Gastroesophageal sphincter (tissue), 4 donors: ENCODE data around the gene KCNJ12. TPM values are rescaled to one million over a fixed set of nuclear protein-coding genes. Genes with fewer than 3 reads are reported as not detected.
"Not testable (repeated sequence)": the region's sequence is repeated elsewhere in the genome, so short reads cannot be mapped to it uniquely, and the experiment has no call there.

Experiments used
- ATAC-seq: fragments of 150-250 bp; one replicate; pipeline ENCODE4 v1.9.1; 2016; ENCODE audit warnings: mild to moderate bottlenecking, moderate library complexity
- H3K27ac ChIP-seq, 4 donors: fragments of 200-600 bp; sonication (generic) in 3 of 4; 1 replicate in 3 of 4; 2 replicates in 1 of 4; pipeline ENCODE4 v1.5.1; 2016 to 2019
- H3K27me3 ChIP-seq: fragments of 200-600 bp; sonication (generic); one replicate; pipeline ENCODE4 v1.5.1; 2019
- H3K36me3 ChIP-seq, 2 donors: fragments of 200-600 bp; sonication (generic); one replicate each; pipeline ENCODE4 v1.5.1; 2019; ENCODE audit warnings: control low read depth in 1 of 2
- H3K4me1 ChIP-seq, 3 donors: fragments of 200-600 bp; sonication (generic); 1 replicate in 2 of 3; 2 replicates in 1 of 3; pipeline ENCODE4 v1.5.1; 2016 to 2019; ENCODE audit warnings: control low read depth in 2 of 3
- H3K4me3 ChIP-seq, 2 donors: fragments of 200-600 bp; sonication (generic); one replicate each; pipeline ENCODE4 v1.5.1; 2019; ENCODE audit warnings: mild to moderate bottlenecking in 1 of 2, moderate library complexity in 1 of 2
- H3K9me3 ChIP-seq, 3 donors: fragments of 200-600 bp; sonication (generic); one replicate each; pipeline ENCODE4 v1.5.1; 2017 to 2019; ENCODE audit warnings: control low read depth in 2 of 3
- EP300 ChIP-seq: sonication (generic); formaldehyde crosslinking; IDR thresholded peaks from one replicate; pipeline ENCODE4 v1.6.1; 2017; ENCODE audit warnings: antibody characterized with exemption, mild to moderate bottlenecking
- POLR2A ChIP-seq, 2 donors: fragments of 450-650 bp; IDR thresholded peaks; one replicate each; pipeline ENCODE4 v1.6.1; 2017; ENCODE audit warnings: antibody characterized with exemption in 2 of 2, mild to moderate bottlenecking in 2 of 2, moderate library complexity in 1 of 2
- POLR2AphosphoS5 ChIP-seq: sonication (generic); formaldehyde crosslinking; IDR thresholded peaks from one replicate; pipeline ENCODE4 v1.6.1; 2017; ENCODE audit warnings: antibody characterized with exemption
- WGBS, 2 donors: methylation state at CpG; one replicate each; pipeline ENCODE4 v1.1.5; 2018; ENCODE audit warnings: low coverage in 1 of 2; 5-methylcytosine and 5-hydroxymethylcytosine counted together
- total RNA-seq, 4 donors: library from RNA; depleted of rRNA; stranded (reverse); fragments of >200 nt; gene quantifications; one replicate each; pipeline ENCODE4 v1.1.0, GENCODE V29; 2016
- TF ChIP-seq, protein P1 (sequence below), 4 experiments: fragments of 200-600 bp in 2 of 4; fragments of 450-650 bp in 2 of 4; sonication (generic) in 1 of 4; IDR thresholded peaks; one replicate each; pipeline ENCODE4 v1.5.1; 2017 to 2019; ENCODE audit warnings: antibody characterized with exemption in 4 of 4, mild to moderate bottlenecking in 2 of 4, moderate library complexity in 2 of 4

The KCNJ12 gene
- total RNA-seq, 4 donors from 2014 or later = 0.78 to 3.1 (median 1.9) TPM

DNA sequence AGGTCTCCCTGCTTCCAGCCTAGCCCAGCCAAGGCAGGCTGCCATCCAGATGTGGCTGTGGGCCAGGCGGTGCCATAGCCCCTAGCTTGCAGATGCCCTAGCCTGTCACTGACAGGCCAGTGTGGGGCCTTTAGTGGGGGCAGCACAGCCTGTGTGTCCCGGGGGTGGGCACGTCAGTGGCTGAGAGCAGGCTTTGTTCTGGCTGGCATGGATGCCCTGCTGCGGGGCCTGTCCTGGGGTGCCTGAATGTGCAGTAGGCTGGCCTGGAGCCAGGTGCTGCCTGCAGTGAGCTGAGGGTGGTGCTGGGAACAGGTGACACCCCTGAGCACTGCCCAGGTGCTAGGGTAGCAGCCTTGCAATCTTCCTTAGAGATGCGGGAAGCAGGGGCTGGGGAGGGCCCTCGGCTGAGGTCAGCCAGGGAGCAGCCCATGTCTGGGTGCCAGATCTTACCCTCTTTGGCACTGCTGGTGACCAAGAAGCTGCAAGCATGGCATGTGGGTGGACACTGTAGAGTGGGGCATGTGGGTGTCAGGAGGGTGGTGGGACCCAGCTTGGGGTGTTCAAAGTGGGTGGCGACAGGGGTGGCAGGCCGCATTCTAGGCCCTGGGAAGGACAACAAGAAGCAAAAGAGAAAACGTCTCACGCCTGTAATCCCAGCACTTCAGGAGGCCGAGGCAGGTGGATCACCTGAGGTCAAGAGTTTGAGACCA is 37.6 kb downstream of the KCNJ12 start:
- H3K9me3 ChIP-seq, H3K27me3 ChIP-seq, H3K36me3 ChIP-seq, ATAC-seq, H3K4me1 ChIP-seq, H3K4me3 ChIP-seq, H3K27ac ChIP-seq: not testable (repeated sequence)
- 100% methylated on average over 1 of the region's 11 CpGs; no CpG with 5 or more reads in 1 of the 2 donors for WGBS, 2 donors

DNA sequence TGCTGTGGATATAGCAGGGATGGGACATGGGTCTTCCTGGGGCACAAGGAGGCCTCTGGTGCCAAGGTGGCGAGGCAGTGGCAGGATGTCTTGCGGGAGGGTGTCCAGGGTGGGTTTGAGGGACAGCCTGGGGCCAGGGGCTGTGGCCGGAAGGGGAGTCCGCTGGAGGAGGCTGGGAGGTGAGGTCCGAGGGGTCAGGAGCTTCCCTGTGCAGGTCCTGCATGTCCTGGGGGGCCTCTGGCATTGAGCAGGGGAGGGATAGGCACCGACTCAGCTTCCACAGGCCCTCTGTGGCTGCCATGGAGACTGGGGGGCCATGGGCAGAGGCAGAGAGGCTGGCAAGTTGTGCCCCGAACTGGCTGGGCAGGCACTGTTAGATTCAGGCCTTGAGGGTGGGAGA is 38.5 kb downstream of the KCNJ12 start:
- H3K4me1 ChIP-seq, H3K27me3 ChIP-seq, H3K27ac ChIP-seq, ATAC-seq, H3K9me3 ChIP-seq, H3K4me3 ChIP-seq, H3K36me3 ChIP-seq: not testable (repeated sequence)
- 78% methylated on average over 5 of the region's 7 CpGs; no CpG with 5 or more reads in 1 of the 2 donors for WGBS, 2 donors

DNA sequence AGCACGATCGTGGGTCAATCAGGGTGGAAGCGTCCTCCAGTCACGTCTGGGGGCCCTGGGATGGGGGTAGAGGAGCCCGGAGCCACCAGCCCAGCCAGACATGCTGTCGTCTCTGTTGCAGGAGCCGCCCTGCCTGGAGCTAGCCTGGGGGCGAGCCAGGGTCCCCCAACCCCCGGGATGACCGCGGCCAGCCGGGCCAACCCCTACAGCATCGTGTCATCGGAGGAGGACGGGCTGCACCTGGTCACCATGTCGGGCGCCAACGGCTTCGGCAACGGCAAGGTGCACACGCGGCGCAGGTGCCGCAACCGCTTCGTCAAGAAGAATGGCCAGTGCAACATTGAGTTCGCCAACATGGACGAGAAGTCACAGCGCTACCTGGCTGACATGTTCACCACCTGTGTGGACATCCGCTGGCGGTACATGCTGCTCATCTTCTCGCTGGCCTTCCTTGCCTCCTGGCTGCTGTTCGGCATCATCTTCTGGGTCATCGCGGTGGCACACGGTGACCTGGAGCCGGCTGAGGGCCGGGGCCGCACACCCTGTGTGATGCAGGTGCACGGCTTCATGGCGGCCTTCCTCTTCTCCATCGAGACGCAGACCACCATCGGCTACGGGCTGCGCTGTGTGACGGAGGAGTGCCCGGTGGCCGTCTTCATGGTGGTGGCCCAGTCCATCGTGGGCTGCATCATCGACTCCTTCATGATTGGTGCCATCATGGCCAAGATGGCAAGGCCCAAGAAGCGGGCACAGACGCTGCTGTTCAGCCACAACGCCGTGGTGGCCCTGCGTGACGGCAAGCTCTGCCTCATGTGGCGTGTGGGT is 39.2 kb downstream of the KCNJ12 start:
- H3K4me3 ChIP-seq, ATAC-seq, H3K27me3 ChIP-seq, H3K9me3 ChIP-seq, H3K4me1 ChIP-seq, H3K36me3 ChIP-seq, H3K27ac ChIP-seq: not testable (repeated sequence)
- WGBS, 2 donors = 80 to 93% methylated on average over 1 to 14 of the region's 58 CpGs

DNA sequence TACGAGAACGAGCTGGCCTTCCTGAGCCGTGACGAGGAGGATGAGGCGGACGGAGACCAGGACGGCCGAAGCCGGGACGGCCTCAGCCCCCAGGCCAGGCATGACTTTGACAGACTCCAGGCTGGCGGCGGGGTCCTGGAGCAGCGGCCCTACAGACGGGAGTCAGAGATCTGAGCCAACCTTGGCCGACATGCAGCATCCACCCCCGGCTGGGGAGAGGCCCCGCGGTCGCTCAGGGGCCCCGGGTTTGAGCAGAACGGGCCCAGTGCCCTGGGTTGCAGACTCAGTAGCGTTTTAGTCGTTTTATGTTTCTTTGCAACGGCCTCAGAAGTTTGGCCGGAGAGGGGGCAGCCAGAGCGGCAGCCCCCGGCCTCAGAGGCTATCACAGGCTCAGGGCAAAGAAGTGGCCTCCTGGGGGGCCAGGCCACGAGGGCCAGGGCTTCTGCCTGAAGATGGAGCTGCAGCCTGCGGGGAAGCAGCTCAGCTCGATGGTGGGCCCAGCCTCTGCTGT is 40.4 kb downstream of the KCNJ12 start:
- not testable (repeated sequence) for ATAC-seq, H3K36me3 ChIP-seq, H3K4me1 ChIP-seq, H3K27ac ChIP-seq, H3K4me3 ChIP-seq, H3K9me3 ChIP-seq, H3K27me3 ChIP-seq
- WGBS, 2 donors = 40 to 65% methylated on average over 2 to 4 of the region's 30 CpGs

DNA sequence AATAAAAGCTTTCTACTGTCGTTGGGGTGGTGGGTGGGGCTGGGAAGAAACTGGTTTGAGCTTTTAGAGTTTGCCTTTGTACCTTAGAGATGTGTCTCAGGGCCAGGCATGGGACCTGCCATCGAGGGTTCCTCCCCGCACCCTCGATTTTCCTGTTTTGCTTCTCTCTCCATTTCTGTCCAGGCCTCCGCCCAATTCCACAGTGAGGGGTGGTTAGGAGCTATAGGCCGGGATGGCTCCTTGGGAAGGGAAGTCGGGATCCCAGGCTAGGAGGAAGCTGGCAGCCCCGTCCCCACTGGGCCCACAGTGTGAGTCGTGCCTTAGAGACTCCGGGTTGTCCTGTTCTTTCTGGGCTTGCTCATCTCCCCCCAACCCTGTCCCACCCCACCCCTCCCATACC is 41.2 kb downstream of the KCNJ12 start:
- not testable (repeated sequence) for H3K36me3 ChIP-seq, ATAC-seq, H3K4me3 ChIP-seq, H3K4me1 ChIP-seq, H3K27ac ChIP-seq, H3K27me3 ChIP-seq, H3K9me3 ChIP-seq
- WGBS, 2 donors = 77 to 80% methylated on average over 1 to 4 of the region's 10 CpGs

DNA sequence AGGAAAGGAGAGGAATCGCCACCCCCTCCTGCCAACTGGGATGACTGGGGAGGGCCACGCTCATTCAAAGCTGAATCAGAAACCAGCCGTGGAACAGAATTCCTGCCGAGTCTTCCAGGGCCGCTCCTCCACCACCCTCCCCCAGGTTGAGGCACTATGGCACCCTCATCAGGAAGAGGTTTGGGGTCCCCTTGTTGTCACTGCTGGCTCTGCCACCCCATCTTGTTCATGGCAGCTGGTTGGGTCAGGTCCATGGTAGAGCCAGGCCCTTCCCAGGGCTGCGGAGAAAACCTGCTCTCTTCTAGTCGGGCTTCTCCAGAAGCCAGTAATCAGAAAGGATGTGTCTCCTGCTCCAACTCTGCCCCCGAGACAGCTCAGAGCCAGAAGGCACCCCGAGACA is 41.8 kb downstream of the KCNJ12 start:
- ATAC-seq = no peak
- H3K36me3 ChIP-seq = no peaks in the 10 kb centered on the region
- no peaks in the 10 kb centered on the region for H3K4me1 ChIP-seq
- H3K27me3 ChIP-seq = no peaks in the 10 kb centered on the region
- no peak overlapping the region for H3K27ac ChIP-seq
- TF ChIP-seq POLR2A (IDR thresholded peaks at IDR 0.05) = no peak
- no peak for TF ChIP-seq POLR2AphosphoS5
- no peak for TF ChIP-seq EP300
- TF ChIP-seq, protein P1, sequence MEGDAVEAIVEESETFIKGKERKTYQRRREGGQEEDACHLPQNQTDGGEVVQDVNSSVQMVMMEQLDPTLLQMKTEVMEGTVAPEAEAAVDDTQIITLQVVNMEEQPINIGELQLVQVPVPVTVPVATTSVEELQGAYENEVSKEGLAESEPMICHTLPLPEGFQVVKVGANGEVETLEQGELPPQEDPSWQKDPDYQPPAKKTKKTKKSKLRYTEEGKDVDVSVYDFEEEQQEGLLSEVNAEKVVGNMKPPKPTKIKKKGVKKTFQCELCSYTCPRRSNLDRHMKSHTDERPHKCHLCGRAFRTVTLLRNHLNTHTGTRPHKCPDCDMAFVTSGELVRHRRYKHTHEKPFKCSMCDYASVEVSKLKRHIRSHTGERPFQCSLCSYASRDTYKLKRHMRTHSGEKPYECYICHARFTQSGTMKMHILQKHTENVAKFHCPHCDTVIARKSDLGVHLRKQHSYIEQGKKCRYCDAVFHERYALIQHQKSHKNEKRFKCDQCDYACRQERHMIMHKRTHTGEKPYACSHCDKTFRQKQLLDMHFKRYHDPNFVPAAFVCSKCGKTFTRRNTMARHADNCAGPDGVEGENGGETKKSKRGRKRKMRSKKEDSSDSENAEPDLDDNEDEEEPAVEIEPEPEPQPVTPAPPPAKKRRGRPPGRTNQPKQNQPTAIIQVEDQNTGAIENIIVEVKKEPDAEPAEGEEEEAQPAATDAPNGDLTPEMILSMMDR (IDR thresholded peaks at IDR 0.05) = no peak
- H3K9me3 ChIP-seq = no peaks in the 10 kb centered on the region
- no peak overlapping the region for H3K4me3 ChIP-seq
- WGBS, 2 donors = no CpG with 5 or more reads among the region's 9 CpGs

DNA sequence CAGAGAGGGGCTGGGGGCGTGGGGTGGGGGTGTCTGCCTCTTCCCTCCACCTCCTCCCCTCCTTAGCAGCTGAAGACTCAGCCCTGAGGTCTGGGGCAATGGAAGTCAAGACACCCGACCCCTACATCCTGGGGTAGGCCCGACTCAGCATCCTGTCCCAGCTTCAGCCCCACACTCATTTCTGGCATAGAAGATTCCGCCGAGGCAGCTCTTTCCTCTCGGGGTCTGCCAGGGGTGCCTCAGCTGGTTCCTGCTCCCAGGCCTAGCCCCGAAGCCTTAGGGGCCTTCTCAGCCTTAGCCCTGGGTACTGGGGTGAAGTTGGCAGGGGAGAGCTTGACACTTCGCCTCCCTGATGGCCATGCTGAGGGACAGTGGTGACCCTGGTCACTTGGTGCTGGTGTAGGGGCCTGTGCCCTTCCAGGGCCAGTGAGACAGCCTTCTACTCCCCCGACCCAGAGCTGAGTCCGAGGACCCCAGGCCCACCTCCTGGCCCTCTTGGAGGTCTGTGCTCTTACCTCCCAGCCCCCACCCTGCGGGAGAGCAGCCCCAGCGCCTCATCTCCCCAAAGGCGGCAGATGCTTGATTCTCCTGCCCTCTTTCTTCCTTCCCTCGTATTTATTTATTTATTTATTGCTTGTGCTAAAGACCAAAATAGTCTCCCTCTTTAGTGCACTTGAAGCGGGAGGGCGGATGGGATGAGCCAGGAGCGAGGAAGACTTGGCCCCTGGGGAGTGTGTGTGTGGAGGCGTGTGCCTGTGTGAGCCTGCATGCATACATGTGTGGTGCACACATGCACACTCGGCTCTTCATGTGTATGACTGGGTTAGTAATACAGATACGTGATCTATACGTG is 42.5 kb downstream of the KCNJ12 start:
- H3K9me3 ChIP-seq = no peaks in the 10 kb centered on the region
- H3K27me3 ChIP-seq = no peaks in the 10 kb centered on the region
- ATAC-seq = no peak
- H3K27ac ChIP-seq = no peak overlapping the region
- 91 to 97% methylated on average over 3 to 4 of the region's 21 CpGs for WGBS, 2 donors
- no peaks in the 10 kb centered on the region for H3K4me1 ChIP-seq
- TF ChIP-seq, protein P1 (IDR thresholded peaks at IDR 0.05) = no peak
- TF ChIP-seq POLR2AphosphoS5 (no peak), EP300 (no peak), POLR2A (IDR thresholded peaks at IDR 0.05) (no peak)
- no peak overlapping the region for H3K4me3 ChIP-seq
- no peaks in the 10 kb centered on the region for H3K36me3 ChIP-seq
